A673 (cell line): ENCODE data around the gene SETD1A. TPM values are rescaled to one million over a fixed set of nuclear protein-coding genes. Genes with fewer than 3 reads are reported as not detected.
A peak's percentile ranks its signal among the peaks of the same experiment; 100 is the strongest.

Source experiments
- BruUV-seq: library from RNA; stranded (reverse); fragments of 400-500 nt; replicated peaks from 2 replicates; lab custom pipeline; 2021; lab: Mats Ljungman, UMichigan
- CTCF ChIA-PET: fragments of 300-600 bp; sonication (Branson Sonifier 250); formaldehyde crosslinking; loops from one replicate; lab custom pipeline; 2022; ENCODE audit warnings: antibody characterized with exemption; lab: Charles Lee
- POLR2A ChIA-PET: fragments of 300-600 bp; sonication (Branson Sonifier 250); formaldehyde crosslinking; loops from one replicate; lab custom pipeline; 2022; ENCODE audit warnings: antibody characterized with exemption; ENCODE audit not compliant: low non-redundant PET; lab: Charles Lee
- DNase-seq: peaks from one replicate; pipeline ENCODE4 v3.0.0-alpha.2; 2015; ENCODE audit warnings: low spot score
- H3K27ac ChIP-seq: fragments of 200-600 bp; sonication (generic); 2 replicates; pipeline ENCODE4 v1.5.1; 2016; ENCODE audit warnings: mixed run types, low read depth, mild to moderate bottlenecking, mixed read lengths, antibody characterized with exemption, low read length; ENCODE audit not compliant: poor library complexity, severe bottlenecking
- H3K27me3 ChIP-seq: fragments of 200-600 bp; sonication (generic); replicated peaks from 2 replicates; pipeline ENCODE4 v1.6.1; 2017; ENCODE audit warnings: mixed run types, low read depth, mild to moderate bottlenecking, mixed read lengths, antibody characterized with exemption, low read length; ENCODE audit not compliant: insufficient read depth, poor library complexity
- H3K36me3 ChIP-seq: fragments of 200-600 bp; sonication (generic); 2 replicates; pipeline ENCODE4 v1.6.1; 2016; ENCODE audit warnings: mixed run types, mild to moderate bottlenecking, mixed read lengths, antibody characterized with exemption, low read length; ENCODE audit not compliant: insufficient read depth, poor library complexity, severe bottlenecking
- H3K4me1 ChIP-seq: fragments of 200-600 bp; sonication (generic); 2 replicates; pipeline ENCODE4 v1.6.1; 2017; ENCODE audit warnings: mixed run types, mild to moderate bottlenecking, mixed read lengths, antibody characterized with exemption, low read length; ENCODE audit not compliant: insufficient read depth, poor library complexity, severe bottlenecking
- H3K4me3 ChIP-seq: fragments of 200-600 bp; sonication (generic); 2 replicates; pipeline ENCODE4 v1.5.1; 2016; ENCODE audit warnings: low read depth, mixed run types, mild to moderate bottlenecking, mixed read lengths, low read length; ENCODE audit not compliant: poor library complexity, severe bottlenecking
- H3K9me3 ChIP-seq: fragments of 200-600 bp; sonication (generic); 2 replicates; pipeline ENCODE4 v1.6.1; 2016; ENCODE audit warnings: mixed run types, low read depth, mild to moderate bottlenecking, mixed read lengths, antibody characterized with exemption, low read length; ENCODE audit not compliant: poor library complexity, severe bottlenecking
- EZH2 ChIP-seq: fragments of 200-600 bp; sonication (generic); IDR thresholded peaks from 2 replicates; pipeline ENCODE4 v1.6.1; 2017; ENCODE audit warnings: borderline replicate concordance, low read depth, mild to moderate bottlenecking, mixed read lengths, antibody characterized with exemption, low read length; ENCODE audit not compliant: poor library complexity, severe bottlenecking
- intact Hi-C: fragments of 100-400 bp; cut with micrococcal nuclease; formaldehyde crosslinking; loops from one replicate; pipeline ENCODE4 v1.10.0; 2022; ENCODE audit not compliant: unreplicated experiment
- total RNA-seq: library from RNA; stranded (reverse); gene quantifications from 2 replicates; pipeline ENCODE4 v1.2.3, GENCODE V29; 2021
- TF ChIP-seq, protein P1 (sequence below): fragments of 300-800, 200-600 bp; sonication (generic); conservative IDR thresholded peaks from 2 replicates; pipeline ENCODE4 v1.5.1; 2017; ENCODE audit warnings: low read depth, mild to moderate bottlenecking, antibody characterized with exemption, low read length, moderate library complexity, mixed read lengths

SETD1A gene
- total RNA-seq, 1 experiment from 2014 or later: 31.4 TPM

DNA sequence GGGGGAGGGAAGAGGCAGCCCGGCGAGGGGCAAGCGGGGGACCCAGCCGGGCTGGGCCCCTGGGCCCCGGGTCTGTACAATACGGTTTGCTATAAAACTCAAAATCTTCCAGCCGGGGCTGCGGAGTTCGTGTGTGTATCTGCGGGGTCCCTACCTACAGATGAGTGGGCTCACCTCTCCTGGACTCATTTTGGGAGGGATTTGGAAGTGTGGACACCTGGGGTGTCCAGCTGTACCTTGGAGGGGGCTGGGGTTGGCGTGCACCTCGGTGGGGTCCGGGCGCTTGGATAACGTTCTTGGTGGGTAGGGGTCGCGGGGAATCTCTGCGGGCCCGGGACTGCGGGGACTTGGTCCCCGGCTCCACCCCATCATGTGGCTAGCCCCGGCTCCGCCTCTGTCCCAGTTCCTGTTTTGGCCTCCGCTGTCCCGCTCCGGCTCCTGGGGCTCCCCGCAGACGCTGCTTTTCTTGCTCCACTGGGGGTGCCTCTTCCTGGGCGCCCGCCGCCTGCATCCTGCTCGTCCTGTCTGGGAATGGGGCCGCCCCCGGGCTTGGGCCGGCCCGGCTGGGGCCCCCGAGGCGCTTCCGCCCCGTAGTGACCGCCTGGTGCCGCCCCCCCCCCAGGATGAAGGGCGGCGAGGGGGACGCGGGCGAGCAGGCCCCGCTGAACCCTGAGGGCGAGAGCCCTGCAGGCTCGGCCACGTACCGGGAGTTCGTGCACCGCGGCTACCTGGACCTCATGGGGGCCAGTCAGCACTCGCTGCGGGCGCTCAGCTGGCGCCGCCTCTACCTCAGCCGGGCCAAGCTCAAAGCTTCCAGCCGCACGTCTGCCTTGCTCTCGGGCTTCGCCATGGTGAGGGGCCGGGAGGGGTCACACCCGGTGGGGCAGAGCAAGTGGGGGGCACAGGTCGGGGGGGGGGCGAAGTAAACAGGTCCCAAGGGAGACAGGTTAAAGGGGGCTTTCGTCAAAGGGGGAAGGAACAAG lies 8.6 kb upstream of the SETD1A start, which contains the start of gene ORAI3:
ORAI3 (plus strand) TSS at position 402 of the 983 bp plus-strand sequence; CDS start at position 624, 222 bp downstream.
- ChIA-PET CTCF (interaction anchor here (0.5 kb wide), 1 partner anchor 193 kb away, joined by 3 read pairs; no protein-coding TSS in a partner anchor), POLR2A (no interaction called here)
- Histone ChIP-seq H3K27me3 (no peaks in the 10 kb centered on the region), H3K27ac (peak within 1 kb of the TSS; percentile 77), H3K36me3 (peaks cover 12% of the 10 kb centered on the region), H3K4me1 (peaks cover 7% of the 10 kb centered on the region), H3K9me3 (no peaks in the 10 kb centered on the region), H3K4me3 (peak within 1 kb of the TSS; percentile 87)
- intact Hi-C loops: no loop called here
- peak; percentile 64 for DNase-seq
- TF ChIP-seq, protein P1, sequence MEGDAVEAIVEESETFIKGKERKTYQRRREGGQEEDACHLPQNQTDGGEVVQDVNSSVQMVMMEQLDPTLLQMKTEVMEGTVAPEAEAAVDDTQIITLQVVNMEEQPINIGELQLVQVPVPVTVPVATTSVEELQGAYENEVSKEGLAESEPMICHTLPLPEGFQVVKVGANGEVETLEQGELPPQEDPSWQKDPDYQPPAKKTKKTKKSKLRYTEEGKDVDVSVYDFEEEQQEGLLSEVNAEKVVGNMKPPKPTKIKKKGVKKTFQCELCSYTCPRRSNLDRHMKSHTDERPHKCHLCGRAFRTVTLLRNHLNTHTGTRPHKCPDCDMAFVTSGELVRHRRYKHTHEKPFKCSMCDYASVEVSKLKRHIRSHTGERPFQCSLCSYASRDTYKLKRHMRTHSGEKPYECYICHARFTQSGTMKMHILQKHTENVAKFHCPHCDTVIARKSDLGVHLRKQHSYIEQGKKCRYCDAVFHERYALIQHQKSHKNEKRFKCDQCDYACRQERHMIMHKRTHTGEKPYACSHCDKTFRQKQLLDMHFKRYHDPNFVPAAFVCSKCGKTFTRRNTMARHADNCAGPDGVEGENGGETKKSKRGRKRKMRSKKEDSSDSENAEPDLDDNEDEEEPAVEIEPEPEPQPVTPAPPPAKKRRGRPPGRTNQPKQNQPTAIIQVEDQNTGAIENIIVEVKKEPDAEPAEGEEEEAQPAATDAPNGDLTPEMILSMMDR: no peak
- TF ChIP-seq EZH2: no peak
- no TSS peak for BruUV-seq

DNA sequence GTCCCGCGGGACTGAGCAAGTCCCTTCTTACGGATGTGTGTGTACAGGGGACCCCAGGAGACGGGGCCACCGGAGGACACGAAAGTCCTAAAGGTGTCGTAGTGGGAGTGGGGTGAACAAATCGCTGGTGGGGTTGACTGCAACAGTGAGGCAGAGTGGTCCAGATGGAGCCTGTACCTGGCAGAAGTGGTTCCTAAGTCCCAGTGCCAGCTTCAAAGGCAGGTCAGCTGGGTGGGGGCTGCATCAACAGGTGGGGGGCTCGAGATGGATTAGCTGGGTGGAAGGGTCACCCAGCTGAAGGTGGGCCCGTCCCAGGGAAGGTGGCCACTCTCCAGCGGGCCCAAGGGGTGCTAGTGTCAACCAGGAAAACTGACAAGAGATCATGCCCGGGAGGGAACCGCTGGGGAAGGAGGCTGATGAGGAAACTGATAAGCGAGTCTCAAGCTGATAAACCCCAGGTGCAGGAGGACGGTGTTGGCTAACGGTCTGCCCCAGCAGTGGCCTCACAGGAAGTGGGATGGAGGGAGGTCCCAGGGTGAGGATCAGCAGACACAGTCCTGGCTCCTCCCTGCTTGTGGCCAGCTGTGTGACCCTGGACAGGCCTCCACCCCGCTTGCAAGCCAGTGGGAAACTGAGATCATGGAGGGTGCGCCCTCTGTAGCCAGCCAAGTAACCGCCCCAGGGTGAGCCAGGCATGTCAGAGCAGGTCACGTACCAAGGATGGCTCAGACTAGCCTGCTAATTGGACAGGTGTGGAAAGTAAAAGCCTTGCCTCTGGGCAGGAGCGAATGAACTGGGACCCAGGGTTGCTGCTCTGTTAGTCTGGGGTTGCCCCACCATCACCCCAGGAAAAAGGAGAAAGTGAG lies 7.7 kb upstream of the SETD1A start:
- ChIA-PET POLR2A (no interaction called here), CTCF (interaction anchor here (0.5 kb wide), 1 partner anchor 192 kb away, joined by 3 read pairs; no protein-coding TSS in a partner anchor)
- no peaks in the 10 kb centered on the region for H3K27me3 ChIP-seq
- no peak for DNase-seq
- H3K4me3 ChIP-seq: peak overlapping the region; percentile 87
- intact Hi-C loops: loop anchor here (10.0 kb wide), 3 partner anchors 145 to 915 kb away; partner anchors contain the start of gene VKORC1
- no peaks in the 10 kb centered on the region for H3K9me3 ChIP-seq
- H3K4me1 ChIP-seq: peaks cover 7% of the 10 kb centered on the region
- TF ChIP-seq, protein P1: no peak
- no peak for TF ChIP-seq EZH2
- no TSS peak for BruUV-seq
- H3K36me3 ChIP-seq: peaks cover 4% of the 10 kb centered on the region
- H3K27ac ChIP-seq: no peak overlapping the region

DNA sequence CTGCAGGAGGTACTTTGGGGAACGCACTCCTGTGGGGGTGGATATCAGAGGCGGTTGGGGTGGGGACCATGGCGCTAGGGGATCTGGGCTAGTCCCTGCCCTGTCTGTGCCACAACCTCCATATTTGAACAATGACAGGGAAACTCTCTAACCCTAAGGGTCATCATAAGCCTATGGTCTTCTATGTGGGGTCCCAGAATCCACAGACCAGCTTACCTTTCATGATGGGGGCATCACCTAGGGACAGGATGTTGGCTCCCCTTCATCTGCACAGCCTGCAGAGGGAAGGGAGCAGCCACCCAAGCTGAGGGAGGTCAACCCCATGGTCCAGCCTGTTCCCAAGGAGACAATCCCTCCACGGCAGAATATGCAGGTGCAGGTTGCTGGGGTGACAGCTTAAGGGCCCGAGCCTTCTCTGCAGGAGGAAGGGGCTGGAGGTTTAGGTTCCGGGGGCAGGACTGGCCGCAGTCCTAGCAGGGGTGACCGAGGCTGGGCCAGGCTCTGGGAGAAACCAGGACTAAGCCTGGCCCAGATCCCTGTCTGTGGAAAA lies 7.0 kb upstream of the SETD1A start:
- intact Hi-C loops: loop anchor here (10.0 kb wide), 3 partner anchors 144 to 914 kb away; partner anchors contain the start of gene VKORC1
- H3K27ac ChIP-seq: no peak overlapping the region
- BruUV-seq: no TSS peak

More for the DNA sequence above, 7.0 kb upstream of the SETD1A start:
- ChIA-PET CTCF (no interaction called here), POLR2A (no interaction called here)
- Histone ChIP-seq H3K27me3 (no peaks in the 10 kb centered on the region), H3K4me3 (no peak overlapping the region), H3K9me3 (no peaks in the 10 kb centered on the region), H3K4me1 (peaks cover 7% of the 10 kb centered on the region), H3K36me3 (peaks cover 4% of the 10 kb centered on the region)
- DNase-seq: no peak
- TF ChIP-seq, protein P1: no peak
- TF ChIP-seq EZH2: no peak
